HG03139 (cell line): ENCODE measurements around the gene KRT73.

Experiments
- ATAC-seq: cut with Tn5 transposase; IDR thresholded peaks from one replicate; pipeline ENCODE4 v1.9.1; 2021; ENCODE audit not compliant: unreplicated experiment

KRT73 gene

GRCh38 chr12:52618216-52618615, at the start of gene KRT73:
Gene KRT73 (minus strand): TSS chr12:52618559. CDS start chr12:52618524, 35 bp downstream.
- ATAC-seq = no peak

- ATAC-seq = no peak
These were observed 49.6 kb upstream of the KRT73 start for GRCh38 chr12:52667931-52668330.

GRCh38 chr12:52667509-52667908, 49.1 kb upstream of the KRT73 start:
- ATAC-seq = no peak

GRCh38 chr12:52666471-52666870, 48.1 kb upstream of the KRT73 start:
- ATAC-seq = no peak

- ATAC-seq = no peak
These were observed 45.1 kb upstream of the KRT73 start for GRCh38 chr12:52663420-52663819.

GRCh38 chr12:52662918-52663229, 44.5 kb upstream of the KRT73 start:
- ATAC-seq = no peak

- no peak for ATAC-seq
These were observed 43.9 kb upstream of the KRT73 start for GRCh38 chr12:52662093-52662917.

- no peak for ATAC-seq
These were observed 43.3 kb upstream of the KRT73 start for GRCh38 chr12:52661668-52662067.

- no peak for ATAC-seq
These were observed 42.7 kb upstream of the KRT73 start for GRCh38 chr12:52660934-52661499.

GRCh38 chr12:52659951-52660350, 41.6 kb upstream of the KRT73 start:
- no peak for ATAC-seq

GRCh38 chr12:52659395-52659794, 41.0 kb upstream of the KRT73 start:
- no peak for ATAC-seq

- ATAC-seq = no peak
These were observed 39.8 kb upstream of the KRT73 start for GRCh38 chr12:52658196-52658595.

GRCh38 chr12:52657250-52657902, 39.0 kb upstream of the KRT73 start:
- ATAC-seq = no peak

GRCh38 chr12:52656616-52657015, 38.3 kb upstream of the KRT73 start:
- no peak for ATAC-seq

- no peak for ATAC-seq
These were observed 37.4 kb upstream of the KRT73 start for GRCh38 chr12:52655720-52656124.

- no peak for ATAC-seq
These were observed 36.9 kb upstream of the KRT73 start for GRCh38 chr12:52655251-52655650.

- no peak for ATAC-seq
These were observed 33.4 kb upstream of the KRT73 start, which contains the start of gene KRT2 for GRCh38 chr12:52651726-52652261. Gene KRT2 (minus strand): TSS chr12:52652211. CDS start chr12:52652142, 69 bp downstream.

- no peak for ATAC-seq
These were observed 32.2 kb upstream of the KRT73 start for GRCh38 chr12:52650520-52651081.

GRCh38 chr12:52649066-52649465, 30.7 kb upstream of the KRT73 start:
- ATAC-seq = no peak

GRCh38 chr12:52648012-52648550, 29.7 kb upstream of the KRT73 start:
- ATAC-seq = no peak

GRCh38 chr12:52647601-52648000, 29.2 kb upstream of the KRT73 start:
- ATAC-seq = no peak
